ENCODE results near the gene PCDH19. TPM values are rescaled to one million over a fixed set of nuclear protein-coding genes. Genes with fewer than 3 reads are reported as not detected.
A peak's percentile ranks its signal among the peaks of the same experiment; 100 is the strongest.

Gene PCDH19
- polyA plus RNA-seq, 1 of the 3 experiments (the other 2 are of a cell fraction), result under 0.01 TPM

GRCh38 chrX:100368167-100368566 is 41.9 kb downstream of the PCDH19 start:
- ChIA-PET CTCF (interaction anchor here (0.6 to 2.1 kb wide), 8 partner anchors 8 to 45 kb away, joined by 3 to 12 read pairs (median 3); no protein-coding TSS in a partner anchor), POLR2A (no interaction called here)
- Histone ChIP-seq H2AFZ (ENCODE audit: low read depth) (no peak overlapping the region), H3K4me2 (no peak overlapping the region), H3K9me3 (no peaks in the 10 kb centered on the region), H3F3A (replicated peaks; ENCODE audit: insufficient read depth) (no peaks in the 10 kb centered on the region), H3K36me3 (replicated peaks in 1 of 2; ENCODE audit: control insufficient read depth in 1 of 2, insufficient read depth in 2 of 2, low read length in 1 of 2) (no peaks in the 10 kb centered on the region), H3K27ac (ENCODE audit: low read depth in 2 of 2, low read length in 1 of 2) (no peak overlapping the region), H3K4me3 (ENCODE audit: low read depth in 2 of 2, low read length in 1 of 2) (no peak overlapping the region), H4K20me1 (ENCODE audit: insufficient read depth) (no peaks in the 10 kb centered on the region), H3K79me2 (ENCODE audit: insufficient read depth) (no peaks in the 10 kb centered on the region), H3K9ac (no peak overlapping the region), H3K27me3 (ENCODE audit: insufficient read depth) (peaks cover 5% of the 10 kb centered on the region; the same call in 1 of the 2 replicates), H3K4me1 (ENCODE audit: control insufficient read depth in 1 of 2, insufficient read depth in 2 of 2, low read depth in 1 of 2, low read length in 1 of 2) (no peaks in the 10 kb centered on the region), H3K9me2 (no peaks in the 10 kb centered on the region)
- TF ChIP-seq SMC3 (IDR thresholded peaks at IDR 0.05; ENCODE audit: low read depth, low read length) (peak; percentile 24; the same call in 1 of the 2 replicates), RAD21 (IDR thresholded peaks at IDR 0.05; ENCODE audit: low read length) (peak; percentile 45), CTCF (IDR thresholded peaks at IDR 0.05) (peak; percentile 43; the same call in 1 of the 2 replicates), REST (IDR thresholded peaks at IDR 0.05; ENCODE audit: low read depth, low read length) (no peak), RCOR1 (IDR thresholded peaks at IDR 0.05; ENCODE audit: low read length) (no peak), MAX (IDR thresholded peaks at IDR 0.05; ENCODE audit: low read depth) (no peak)
- DNase-seq, result peak; percentile 21

- H3K27me3 ChIP-seq (ENCODE audit: insufficient read depth), result peaks cover 5% of the 10 kb centered on the region
- H3F3A ChIP-seq (replicated peaks; ENCODE audit: insufficient read depth), result no peaks in the 10 kb centered on the region
- 3% methylated on average over 3 of the region's 3 CpGs for WGBS (ENCODE audit: low lambda C conversion rate)
- CTCF ChIA-PET, result interaction anchor here (2.6 kb wide), 1 partner anchor 15 kb away, joined by 14 read pairs; no protein-coding TSS in a partner anchor
- no peaks in the 10 kb centered on the region for H3K4me1 ChIP-seq (ENCODE audit: control insufficient read depth in 1 of 2, insufficient read depth in 2 of 2, low read depth in 1 of 2, low read length in 1 of 2)
- H3K79me2 ChIP-seq (ENCODE audit: insufficient read depth), result no peaks in the 10 kb centered on the region
- H3K4me3 ChIP-seq (ENCODE audit: low read depth in 2 of 2, low read length in 1 of 2), result no peak overlapping the region
- no peaks in the 10 kb centered on the region for H3K36me3 ChIP-seq (replicated peaks in 1 of 2; ENCODE audit: control insufficient read depth in 1 of 2, insufficient read depth in 2 of 2, low read length in 1 of 2)
- TF ChIP-seq RCOR1 (IDR thresholded peaks at IDR 0.05; ENCODE audit: low read length), result no peak
- no peak for TF ChIP-seq ELF1 (IDR thresholded peaks at IDR 0.05)
- TF ChIP-seq EZH2phosphoT487 (IDR thresholded peaks at IDR 0.05; ENCODE audit: borderline replicate concordance, low read depth), result no peak
- TF ChIP-seq USF2 (IDR thresholded peaks at IDR 0.05; ENCODE audit: borderline replicate concordance, low read depth, low read length), result no peak
- no peak for TF ChIP-seq NFIC (IDR thresholded peaks at IDR 0.05; ENCODE audit: borderline replicate concordance)
- TF ChIP-seq SIN3A (IDR thresholded peaks at IDR 0.05; ENCODE audit: borderline replicate concordance, low read depth, low read length), result no peak
- TF ChIP-seq SMC3 (IDR thresholded peaks at IDR 0.05; ENCODE audit: low read depth, low read length), result no peak
- TF ChIP-seq FOXM1 (IDR thresholded peaks at IDR 0.05; ENCODE audit: low read depth), result no peak
- no peak for TF ChIP-seq EP300 (IDR thresholded peaks at IDR 0.05; ENCODE audit: borderline replicate concordance in 1 of 2, low read depth in 1 of 2, low read length in 1 of 2)
- no peak for TF ChIP-seq REST (IDR thresholded peaks at IDR 0.05; ENCODE audit: low read depth, low read length)
- no peak for TF ChIP-seq RXRA (IDR thresholded peaks at IDR 0.05; ENCODE audit: borderline replicate concordance, low read depth)
- POLR2A ChIA-PET, result no interaction called here
- no peak overlapping the region for H3K9ac ChIP-seq
- H4K20me1 ChIP-seq (ENCODE audit: insufficient read depth), result no peaks in the 10 kb centered on the region
- H3K9me2 ChIP-seq, result no peaks in the 10 kb centered on the region
- no peaks in the 10 kb centered on the region for H3K9me3 ChIP-seq
- H3K27ac ChIP-seq (ENCODE audit: low read depth in 2 of 2, low read length in 1 of 2), result no peak overlapping the region
- no peak for DNase-seq
- no peak overlapping the region for H2AFZ ChIP-seq (ENCODE audit: low read depth)
- H3K4me2 ChIP-seq, result no peak overlapping the region
Measured at GRCh38 chrX:100363896-100364295, 46.2 kb downstream of the PCDH19 start.
